Measurements from ENCODE around the gene SYT2.
"Not testable (repeated sequence)": the region's sequence is repeated elsewhere in the genome, so short reads cannot be mapped to it uniquely, and the experiment has no call there.

Gene SYT2

DNA sequence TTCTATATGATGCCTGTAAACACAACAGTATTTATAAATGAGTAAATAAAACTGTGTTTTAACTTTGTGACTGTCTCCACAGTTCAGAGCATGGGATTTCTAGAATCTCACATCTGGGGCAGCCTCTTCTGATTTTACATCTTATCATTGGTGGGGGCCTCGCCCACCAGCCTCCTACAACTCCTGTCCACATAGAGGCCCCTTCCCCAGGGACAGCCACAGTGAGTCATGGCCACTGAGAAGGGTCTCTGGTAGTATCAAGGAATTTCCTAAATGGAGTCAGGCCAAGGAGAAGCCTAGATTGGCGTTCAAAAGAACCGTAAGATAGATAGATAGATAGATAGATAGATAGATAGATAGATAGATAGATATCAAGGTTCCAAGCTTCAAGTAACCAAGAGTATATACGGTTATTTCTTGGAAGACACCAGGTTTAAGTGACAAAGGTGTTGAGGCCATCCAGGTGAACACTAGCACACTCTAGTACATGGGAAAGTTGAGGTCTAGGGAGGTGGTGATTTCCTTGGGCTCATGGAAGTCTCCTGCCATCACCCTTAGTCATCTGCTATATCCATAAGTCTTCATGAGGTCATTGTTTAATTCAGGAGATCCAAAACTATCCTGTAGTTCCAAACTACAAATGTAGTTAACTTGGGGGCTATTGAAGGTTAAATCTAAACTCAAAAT, 121.6 kb downstream of the SYT2 start:
- no peak for DNase-seq

DNA sequence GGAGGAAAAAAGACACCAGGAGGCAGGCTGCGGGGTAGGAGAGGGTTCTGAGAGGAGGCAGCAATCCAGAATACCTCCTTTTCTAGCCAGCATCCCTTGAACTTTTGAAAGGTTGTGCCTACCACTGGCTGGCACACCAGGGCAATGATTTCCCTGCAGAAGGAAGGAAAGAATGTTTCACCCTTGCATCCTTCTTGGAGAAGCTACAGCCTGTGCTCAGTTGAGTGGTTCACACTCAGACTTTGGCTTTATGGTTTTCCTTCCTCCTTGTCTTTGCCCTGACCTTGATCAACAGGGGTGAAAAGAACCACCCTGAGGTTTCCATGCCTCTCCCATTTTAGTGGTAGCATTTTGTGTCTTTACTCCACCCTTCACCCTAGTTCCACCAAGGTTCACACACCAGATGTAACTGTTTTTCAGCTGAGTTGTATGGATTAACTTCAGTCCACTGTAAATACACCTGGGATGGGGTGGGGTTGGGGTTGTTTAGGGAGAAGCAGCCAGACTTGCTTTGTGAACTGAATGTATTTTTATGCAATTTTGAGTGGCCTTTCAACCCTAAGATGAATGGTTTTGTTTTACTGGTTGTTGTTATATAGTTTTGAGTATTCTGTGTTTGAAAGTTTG, 122.3 kb downstream of the SYT2 start:
- no peak for DNase-seq

DNA sequence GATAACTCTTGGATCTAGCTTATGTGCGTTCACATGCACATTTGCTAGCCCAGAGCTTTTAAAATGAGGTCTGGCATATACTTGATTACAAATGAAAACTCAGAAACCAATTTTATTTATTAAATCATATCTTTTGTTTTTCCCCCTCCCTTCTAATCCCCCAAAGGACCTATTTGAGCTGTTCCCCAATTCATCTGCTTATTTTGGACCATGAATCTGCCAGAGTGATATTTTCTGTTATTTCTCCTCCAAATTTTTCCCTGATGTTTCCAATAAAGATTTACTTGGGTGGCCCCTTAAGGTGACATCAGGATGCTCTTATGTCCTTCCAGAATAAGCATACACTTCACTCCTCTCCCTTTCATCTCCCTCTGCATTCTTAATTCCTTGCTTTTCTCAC, 123.4 kb downstream of the SYT2 start:
- no peak for DNase-seq

DNA sequence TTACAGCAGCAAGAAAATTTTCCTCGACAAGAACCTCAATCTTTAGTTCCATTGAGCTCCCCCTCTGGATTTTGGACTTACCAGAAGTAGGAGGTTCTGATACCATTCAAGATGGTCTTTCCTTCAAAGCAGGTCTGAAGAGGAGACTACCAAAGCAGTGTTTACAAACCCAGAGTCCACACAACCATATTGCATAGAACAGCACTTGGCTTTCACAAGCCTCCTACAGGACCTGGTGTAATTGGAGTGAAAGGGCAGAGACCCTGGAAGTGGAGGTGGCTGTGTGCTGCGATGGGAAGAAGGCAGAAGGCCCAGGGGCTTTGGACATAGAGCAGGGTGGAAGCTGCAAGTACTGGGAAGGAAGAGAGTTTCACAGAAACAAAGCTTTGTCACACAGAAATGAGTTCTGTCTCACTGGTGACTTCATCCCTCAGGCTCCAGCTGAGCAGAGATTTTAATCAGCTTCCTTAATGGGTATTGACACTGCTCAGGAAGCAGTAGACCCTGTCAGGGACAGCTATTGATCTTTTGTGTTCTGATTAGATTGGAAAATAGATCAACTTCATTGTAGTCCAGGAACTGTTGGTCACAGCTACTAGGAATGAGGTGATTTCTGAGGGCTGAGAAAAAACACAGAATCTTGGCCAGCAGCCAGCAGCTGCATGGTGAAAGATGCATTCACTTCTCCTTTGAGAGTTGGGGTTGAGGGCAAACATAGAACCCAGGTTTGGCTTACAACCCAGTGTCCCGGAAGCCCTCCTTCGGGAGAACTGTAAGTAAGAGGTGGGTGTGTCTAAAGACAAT, 124.0 kb downstream of the SYT2 start:
- no peak for DNase-seq

DNA sequence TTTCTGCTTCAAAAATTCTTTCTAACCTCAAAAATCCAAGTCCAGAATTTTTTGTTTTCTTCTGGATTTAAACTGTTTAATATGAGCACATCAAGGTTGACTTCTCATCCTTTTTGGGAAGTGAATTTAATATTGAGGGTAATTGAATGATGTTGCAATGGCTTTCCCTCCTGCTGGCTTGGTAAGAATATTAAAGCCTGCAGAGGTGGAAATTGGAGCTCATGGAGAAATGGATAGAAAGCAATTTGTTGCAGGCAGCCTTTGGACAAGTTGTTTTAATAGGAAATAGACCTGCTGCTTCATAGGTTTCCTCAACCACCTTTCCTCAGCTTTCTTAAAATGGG, 124.7 kb downstream of the SYT2 start:
- DNase-seq = no peak

DNA sequence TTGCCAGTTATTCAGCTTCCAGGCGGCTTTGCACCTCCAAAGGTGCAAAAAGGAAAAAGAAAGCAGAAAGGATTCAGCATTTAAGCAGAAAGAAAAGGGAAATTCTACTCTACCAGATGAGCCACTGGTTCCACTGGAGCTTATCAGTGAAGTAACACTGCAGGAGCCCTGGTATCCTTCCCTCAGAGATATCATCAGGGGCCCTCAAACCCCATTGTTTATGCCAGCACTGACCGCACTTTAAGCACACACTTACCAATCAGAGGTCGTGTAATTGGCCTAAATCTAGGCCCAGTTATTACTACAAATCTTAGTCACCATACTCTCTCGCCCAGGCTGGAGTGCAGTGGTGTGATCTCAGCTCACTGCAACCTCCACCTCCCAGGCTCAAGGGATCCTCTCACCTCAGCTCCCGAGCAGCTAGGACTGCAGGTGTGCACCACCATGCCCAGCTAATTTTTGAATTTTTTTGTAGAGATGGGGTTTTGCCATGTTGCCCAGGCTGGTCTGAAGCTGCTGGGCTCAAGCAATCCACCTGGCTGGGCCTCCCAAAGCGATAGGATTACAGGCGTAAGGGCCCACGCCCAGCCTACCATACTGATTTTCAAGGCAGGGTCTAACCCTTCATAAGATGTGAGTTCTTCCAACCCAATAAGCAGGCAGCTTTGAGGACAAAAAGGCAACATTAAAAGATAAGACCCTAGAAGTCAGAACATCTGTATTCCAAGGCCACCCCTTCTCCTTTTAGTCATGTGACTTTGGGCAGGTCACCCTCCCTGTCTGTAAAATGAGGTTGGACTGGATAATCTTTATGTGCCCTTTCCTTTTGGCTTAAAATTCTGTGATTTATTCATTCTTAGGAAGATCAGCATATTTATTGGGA, 125.3 kb downstream of the SYT2 start:
- no peak for DNase-seq

DNA sequence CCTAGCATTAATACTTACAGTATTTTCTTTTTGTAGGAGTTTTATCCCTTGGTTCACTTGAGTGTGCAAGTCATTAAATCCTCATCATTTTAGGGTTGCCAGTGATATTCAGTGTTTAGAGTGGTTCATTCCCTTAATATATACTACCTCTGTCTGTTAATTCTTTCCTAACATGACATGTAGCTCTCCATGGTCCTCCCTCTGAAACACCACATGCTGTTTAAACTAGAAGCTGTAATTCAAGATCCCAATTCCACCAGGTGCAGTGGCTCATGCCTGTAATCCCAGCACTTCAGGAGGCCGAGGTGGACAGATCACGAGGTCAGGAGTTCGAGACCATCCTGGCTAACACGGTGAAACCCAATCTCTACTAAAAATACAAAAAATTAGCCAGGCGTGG, 127.9 kb downstream of the SYT2 start:
- not testable (repeated sequence) for DNase-seq

DNA sequence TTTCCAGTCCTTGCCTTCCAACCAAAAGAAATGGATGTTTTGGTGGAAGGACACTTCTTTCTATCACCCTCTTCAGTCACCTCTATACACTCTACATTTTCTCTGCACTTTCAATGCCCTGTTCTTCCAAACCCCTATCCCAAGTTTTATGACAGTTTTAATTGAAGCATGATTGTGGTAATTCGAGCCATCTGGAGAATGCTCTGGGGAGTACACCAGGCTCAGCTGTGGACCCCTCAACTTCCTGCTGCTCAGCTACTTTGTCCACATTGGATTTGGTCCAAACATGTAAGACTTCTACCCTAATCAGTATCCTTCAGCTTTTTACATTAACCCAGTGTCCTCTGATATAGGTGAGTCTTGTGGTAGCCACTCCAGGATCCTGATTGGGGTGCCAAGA, 129.6 kb downstream of the SYT2 start:
- no peak for DNase-seq

DNA sequence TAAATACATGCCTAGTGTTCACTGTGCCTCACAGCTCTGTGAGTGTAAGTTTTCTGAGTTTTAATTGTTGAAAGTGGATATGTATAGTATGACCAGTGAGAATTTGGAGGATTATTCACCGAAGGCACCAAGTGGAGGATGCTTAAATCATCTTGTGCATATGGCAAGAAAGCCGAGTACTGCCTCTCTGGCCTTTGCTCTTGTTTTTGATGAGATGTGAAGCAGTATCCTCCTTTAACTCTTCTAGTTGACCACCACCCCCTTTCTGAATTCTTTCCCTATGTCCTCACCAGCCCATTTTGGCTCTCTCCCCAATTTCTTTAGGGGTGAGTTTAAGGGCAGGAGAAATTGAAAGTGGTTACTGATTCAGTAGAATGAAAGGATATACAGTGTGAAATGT, 130.4 kb downstream of the SYT2 start:
- no peak for DNase-seq

DNA sequence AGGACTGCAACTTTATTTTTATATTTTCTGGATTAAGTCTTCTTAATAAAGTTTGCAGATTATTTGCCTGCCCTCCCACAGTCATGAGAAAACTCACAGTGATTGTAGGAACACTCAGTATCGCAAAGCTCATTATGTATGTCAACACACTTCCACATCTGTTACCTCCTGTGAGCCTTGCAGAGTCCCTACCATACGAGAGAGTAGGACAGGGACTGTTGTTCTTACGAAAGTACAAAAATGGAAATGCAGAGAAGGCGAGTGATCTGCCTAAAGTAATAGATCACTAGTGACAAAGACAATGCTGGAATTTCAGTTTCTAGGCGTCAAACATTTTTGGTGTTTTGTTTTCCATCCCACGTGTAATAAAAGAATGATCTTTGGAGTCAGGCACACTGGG, 131.7 kb downstream of the SYT2 start:
- no peak for DNase-seq

DNA sequence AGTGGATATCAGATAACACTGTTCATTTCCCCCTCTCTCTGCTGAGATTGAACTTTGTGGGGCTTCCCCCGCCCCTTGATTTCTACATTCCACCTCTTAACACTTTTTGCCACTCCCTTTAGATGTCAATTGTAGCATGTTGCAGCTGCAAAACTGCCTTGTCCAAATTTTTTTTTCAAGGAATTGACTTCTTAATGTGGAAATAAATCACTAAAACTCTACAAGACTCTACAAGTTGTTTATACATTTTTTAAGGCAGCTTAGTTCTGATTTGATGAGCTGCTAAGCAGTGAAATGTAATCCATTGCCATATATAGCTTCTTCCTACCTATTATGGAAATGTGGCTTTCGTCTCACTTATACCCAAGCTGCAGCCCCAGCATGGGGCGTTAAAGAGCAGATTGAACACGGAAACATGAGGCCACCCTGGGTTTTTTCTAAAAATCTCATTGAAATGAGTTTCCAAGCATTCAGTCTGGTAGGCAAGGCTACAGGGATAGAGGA, 132.2 kb downstream of the SYT2 start:
- no peak for DNase-seq

DNA sequence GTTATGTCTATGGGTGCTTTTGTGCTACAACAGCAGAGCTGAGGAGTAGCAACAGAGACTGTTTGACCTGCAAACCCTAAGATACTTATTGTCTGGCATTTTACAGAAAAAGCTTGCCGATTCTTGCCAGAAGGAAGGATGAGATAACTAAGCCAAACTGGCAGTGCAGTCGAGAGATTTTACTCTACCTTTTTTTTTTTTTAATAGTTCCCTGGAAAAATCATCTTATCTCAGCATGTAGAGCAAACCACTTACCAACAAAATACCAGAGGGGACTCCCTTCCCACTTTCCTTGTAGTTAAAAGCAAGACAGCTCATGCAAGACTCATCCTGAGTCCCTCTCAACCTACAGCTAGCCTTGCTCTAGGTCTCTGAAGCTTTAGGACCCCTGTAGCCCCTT, 132.9 kb downstream of the SYT2 start:
- no peak for DNase-seq

DNA sequence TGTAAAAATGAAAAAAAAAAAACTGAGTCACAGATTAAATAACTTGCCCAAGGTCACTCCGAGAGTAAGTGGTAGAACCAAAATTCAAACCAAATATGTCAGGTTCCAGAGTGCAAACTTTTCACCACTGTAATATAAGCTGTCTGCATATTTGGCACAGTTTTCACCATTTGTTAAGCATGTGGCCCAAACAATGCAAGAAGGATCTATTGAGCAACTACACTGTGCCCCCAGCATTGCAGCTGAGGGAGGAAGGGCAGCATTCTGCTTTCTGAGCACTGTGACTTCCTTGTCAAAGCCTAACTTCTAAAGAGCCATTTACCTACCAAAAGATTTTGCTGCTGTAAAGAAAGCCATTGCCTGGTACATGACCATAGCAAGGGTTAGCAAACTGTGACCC, 133.4 kb downstream of the SYT2 start:
- DNase-seq = no peak

DNA sequence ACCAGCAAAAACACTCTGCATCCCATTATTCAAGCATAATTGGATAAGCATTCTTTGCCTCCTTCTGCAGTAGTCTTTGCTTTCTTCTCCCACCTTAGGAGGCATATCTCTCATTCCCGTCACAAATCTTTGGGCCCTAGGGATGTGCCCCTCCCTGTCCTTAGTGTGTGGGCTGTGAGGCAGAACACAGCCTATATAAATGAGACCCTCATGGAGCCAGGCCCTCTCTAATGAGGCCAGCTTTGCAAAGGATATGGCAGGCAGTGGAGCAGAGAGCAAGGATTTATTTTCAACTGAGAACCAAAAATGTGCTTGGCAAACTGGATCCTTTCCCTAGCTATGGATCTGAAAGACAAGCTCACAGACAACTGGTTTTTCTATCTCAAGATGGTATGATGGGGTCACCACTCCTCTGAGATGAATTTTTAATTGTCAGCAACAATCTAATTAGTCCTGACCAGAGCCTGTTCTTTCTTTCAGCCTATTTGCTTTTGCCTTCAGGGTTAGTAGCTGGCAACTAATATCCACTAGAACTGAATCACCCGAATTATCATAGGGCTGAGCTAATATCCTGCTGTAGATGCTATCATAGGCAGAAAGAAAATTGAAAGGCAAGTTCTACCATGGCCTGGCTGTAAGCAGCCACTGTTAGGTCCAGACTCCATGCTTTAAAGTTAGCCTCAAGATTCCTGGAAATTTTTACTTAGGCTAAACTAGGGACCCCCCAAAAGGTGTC, 134.2 kb downstream of the SYT2 start:
- no peak for DNase-seq

DNA sequence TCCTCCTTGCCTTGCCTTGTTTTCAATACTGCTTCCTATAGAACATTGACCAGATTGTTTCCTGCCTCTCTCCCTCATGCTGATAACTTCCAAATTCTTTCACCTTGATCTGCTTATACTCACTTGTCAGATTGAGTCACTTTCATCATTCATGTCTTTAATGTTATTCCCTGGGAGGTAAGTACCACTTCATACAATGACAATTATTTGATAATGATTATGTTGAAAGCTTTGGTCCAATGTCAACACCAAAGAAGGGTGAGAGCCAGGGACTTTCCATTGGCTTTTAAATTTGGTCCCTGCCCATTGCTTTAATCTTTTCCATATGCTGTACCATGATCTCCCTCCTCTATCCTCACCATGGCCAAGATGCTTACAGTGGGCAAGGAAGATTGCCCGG, 137.4 kb downstream of the SYT2 start:
- no peak for DNase-seq

DNA sequence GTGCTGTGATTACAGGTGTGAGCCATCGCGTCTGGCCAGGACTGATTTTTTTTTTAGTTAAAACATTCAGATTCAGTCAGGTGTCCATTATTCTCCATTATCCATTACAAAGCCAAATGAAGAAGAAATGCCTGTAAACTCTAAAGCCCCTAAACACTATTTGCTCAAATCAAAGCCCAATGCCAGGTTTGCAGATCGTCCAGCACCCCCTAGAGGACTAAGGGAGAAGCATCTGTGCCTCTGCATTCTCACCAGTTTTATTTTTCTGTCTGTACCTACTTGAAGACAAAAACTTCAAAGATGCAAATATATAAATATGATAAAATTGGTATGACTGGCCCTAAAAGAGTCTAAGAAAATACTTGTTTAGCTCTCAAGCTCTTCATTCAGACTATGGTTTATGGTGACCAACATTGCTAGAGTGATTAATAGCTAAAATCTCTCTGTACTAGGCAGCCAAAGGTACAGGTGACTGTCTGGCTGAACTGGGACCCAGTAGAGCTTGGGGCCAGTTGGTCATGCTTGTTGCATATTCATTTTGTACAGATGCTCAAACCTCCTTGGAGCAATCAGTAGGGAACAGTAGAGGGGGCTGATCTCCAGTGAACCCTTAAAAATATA, 138.4 kb downstream of the SYT2 start:
- peak in 2 of 6 experiments; percentile 8 for DNase-seq

DNA sequence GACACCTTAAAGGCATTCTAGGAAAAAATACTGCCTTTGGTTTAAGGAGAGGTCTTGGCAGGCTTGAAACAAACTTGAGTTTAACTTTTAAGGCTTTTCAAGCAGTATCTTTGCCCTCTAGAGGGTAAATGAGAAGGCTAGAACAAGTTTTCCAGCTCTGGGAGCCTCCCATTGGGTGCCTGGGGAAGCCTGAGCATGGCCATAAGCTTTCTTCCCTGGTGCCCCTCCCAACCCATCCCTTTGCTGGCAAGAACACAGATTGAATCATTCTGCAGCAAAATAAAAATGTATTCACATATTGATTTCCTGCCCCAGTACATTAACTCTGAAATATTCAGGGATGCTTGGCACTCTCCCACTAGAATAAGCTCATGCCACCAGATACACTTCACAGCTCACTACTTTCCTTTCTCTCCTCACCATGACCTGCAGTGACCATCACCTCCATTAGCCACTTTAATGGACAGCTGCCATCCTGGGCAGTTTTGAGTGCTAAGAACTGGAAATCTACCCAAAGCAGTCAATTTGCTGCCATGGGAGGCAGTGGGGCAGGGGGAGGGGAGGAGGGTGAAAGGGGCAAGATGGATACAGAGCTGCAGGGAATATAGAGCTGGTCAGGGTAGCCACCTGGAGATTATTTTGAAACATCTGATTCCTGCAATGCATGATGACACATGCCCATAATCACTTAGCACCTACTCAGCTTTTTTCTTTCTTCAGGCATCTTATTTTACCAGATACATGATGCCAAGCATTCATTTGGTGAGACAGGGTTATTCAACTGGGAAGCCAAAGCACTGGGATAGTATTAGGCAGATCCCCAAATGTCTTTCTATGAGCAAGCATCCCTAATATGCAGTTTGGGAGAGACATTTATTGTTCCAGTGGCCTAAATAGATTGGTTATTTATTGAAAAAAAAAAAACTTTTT, 140.6 kb downstream of the SYT2 start:
- no peak for DNase-seq

DNA sequence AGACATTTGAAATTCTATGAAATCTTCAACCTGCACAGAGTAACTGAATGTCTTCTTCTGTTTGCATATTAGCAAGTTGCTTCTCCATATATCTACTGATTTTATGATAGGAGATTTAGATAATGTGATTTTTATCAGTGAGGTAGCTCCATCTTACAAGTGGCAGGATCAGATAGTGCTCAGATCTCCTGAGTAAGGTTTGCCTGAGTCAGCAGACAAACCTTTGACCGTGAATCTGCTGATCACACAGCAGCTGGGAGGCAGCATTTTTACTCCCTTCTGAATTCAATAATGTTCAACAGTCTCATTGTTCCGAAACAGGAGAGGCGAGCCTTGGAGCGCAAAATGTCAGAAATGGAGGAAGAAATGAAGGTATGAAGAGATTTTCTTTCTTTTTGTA, 141.4 kb downstream of the SYT2 start:
- no peak for DNase-seq

DNA sequence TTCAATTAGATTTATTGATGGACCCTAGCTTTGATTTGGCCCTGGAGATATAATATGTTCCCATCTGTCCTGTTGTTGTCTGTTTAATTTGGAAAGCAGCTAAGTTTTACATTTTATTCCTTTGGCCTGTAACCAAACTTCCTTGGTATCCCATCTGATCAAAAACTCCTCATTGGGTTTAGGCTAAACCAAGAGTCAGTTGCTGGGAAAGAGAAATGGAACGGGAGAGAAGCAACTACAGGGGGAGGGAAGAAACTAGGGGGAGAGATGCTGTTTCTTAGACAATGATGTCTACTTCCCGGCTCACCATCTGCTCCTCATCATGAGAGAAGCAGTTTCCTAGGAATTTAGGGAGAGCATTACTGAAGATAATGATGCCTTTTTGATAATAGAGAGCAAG, 141.8 kb downstream of the SYT2 start:
- DNase-seq = no peak

DNA sequence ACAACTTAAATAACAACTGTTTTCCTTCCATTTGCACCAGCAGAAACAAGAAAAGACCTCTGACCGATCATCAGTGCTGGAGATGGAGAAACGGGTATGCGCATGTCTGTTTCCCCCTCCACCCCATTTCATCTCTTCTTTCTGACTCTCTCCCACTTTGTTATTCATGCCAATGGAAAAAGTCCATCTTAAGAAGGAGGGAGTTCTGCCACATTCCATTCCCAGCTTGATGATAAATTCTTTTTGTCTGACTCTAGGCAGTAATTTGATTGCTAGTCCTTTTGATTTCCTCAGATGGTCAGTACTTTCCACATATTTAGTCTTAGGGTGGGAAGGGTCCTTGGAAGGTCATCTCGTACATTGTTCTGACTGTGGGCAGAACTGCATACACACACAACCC, 142.5 kb downstream of the SYT2 start:
- DNase-seq = no peak

Data from stimulated activated naive CD4-positive, alpha-beta T cell (primary cell).